Sigmoid colon (tissue), 7 donors: ENCODE measurements around the gene NLGN1. TPM values are rescaled to one million over a fixed set of nuclear protein-coding genes. Genes with fewer than 3 reads are reported as not detected.

ENCODE experiments used
- DNase-seq: peaks from one replicate; pipeline ENCODE4 v3.0.0-alpha.2; 2019
- H3K27ac ChIP-seq, 4 donors: fragments of 200-600 bp; sonication (generic); one replicate each; pipeline ENCODE4 v1.5.1; 2016 to 2019; ENCODE audit warnings: mild to moderate bottlenecking in 1 of 4
- H3K27me3 ChIP-seq, 3 donors: fragments of 200-600 bp; sonication (generic); one replicate each; pipeline ENCODE4 v1.5.1; 2019; ENCODE audit warnings: mild to moderate bottlenecking in 1 of 3
- H3K36me3 ChIP-seq, 4 donors: fragments of 200-600 bp; sonication (generic); one replicate each; pipeline ENCODE4 v1.5.1; 2016 to 2019
- H3K4me1 ChIP-seq, 4 donors: fragments of 200-600 bp; sonication (generic); one replicate each; pipeline ENCODE4 v1.5.1; 2017 to 2019
- H3K4me3 ChIP-seq, 4 donors: fragments of 200-600 bp; sonication (generic); one replicate each; pipeline ENCODE4 v1.5.1; 2017 to 2019; ENCODE audit warnings: mild to moderate bottlenecking in 2 of 4, moderate library complexity in 1 of 4
- H3K9me3 ChIP-seq, 4 donors: fragments of 200-600 bp in 3 of 4; sonication (generic) in 3 of 4; one replicate each; pipeline versions ENCODE4 v1.5.1 to v1.6.1; 2013 to 2019
- CTCF ChIP-seq, 4 experiments: fragments of 450-650 bp in 3 of 4; fragments of 200-600 bp in 1 of 4; IDR thresholded peaks; one replicate each; pipeline ENCODE4 v1.5.1; 2016 to 2019; ENCODE audit warnings: antibody characterized with exemption in 4 of 4, mild to moderate bottlenecking in 3 of 4, moderate library complexity in 2 of 4
- EP300 ChIP-seq, 4 donors: sonication (generic); formaldehyde crosslinking; IDR thresholded peaks; one replicate each; pipeline ENCODE4 v1.6.1; 2017; ENCODE audit warnings: antibody characterized with exemption in 4 of 4
- POLR2A ChIP-seq, 2 donors: fragments of 450-650 bp; IDR thresholded peaks; one replicate each; pipeline ENCODE4 v1.6.1; 2016; ENCODE audit warnings: antibody characterized with exemption in 2 of 2, mild to moderate bottlenecking in 2 of 2, moderate library complexity in 2 of 2
- POLR2AphosphoS5 ChIP-seq, 4 donors: sonication (generic); formaldehyde crosslinking; IDR thresholded peaks; one replicate each; pipeline ENCODE4 v1.6.1; 2017; ENCODE audit warnings: antibody characterized with exemption in 4 of 4
- WGBS, 2 donors: extraction: QIAGEN DNeasy Blood & Tissue Kit; methylation state at CpG; one replicate each; pipeline ENCODE4 v1.1.7; 2013; 5-methylcytosine and 5-hydroxymethylcytosine counted together
- intact Hi-C: fragments of 100-400 bp; cut with DNase I; formaldehyde crosslinking; loops from one replicate; pipeline ENCODE4 v1.15.1; 2023
- polyA plus RNA-seq, 3 donors: library from polyadenylated mRNA; stranded (reverse); fragments of 200-250 nt; gene quantifications; one replicate each; pipeline ENCODE4 v1.2.3, GENCODE V29; 2013
- total RNA-seq, 4 donors: library from RNA; depleted of rRNA; stranded (reverse); fragments of >200 nt; gene quantifications; one replicate each; pipeline ENCODE4 v1.1.0, GENCODE V29; 2016
- donor health status: healthy with polysubstance abuse.
- donor health status: Bipolar disorder and iron deficiency.
- donor health status: healthy.

Gene NLGN1
- total and polyA plus RNA-seq, 7 donors = under 0.01 to 33.5 (median 28.3) TPM; not detected in 1

DNA sequence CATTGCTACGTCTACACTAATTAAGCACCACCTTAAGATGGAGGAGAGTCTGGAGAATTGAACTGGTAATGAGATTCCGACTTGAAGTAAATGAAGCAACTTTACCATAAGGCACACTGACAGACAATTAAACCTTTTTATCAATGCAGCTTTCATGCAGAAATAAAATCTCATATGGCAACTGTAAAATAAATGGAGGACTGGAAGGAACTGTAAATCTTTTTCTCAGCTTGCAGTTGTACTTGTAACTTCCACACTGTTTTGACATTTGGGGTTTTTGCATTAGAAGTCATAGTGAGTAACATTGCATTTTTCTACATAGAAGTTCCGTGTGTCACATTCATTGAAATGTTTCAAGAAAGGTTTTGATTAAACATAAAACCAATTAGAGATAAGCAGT is 705.3 kb downstream of the NLGN1 start:
- H3K27ac ChIP-seq = no peak overlapping the region
- no peak for DNase-seq
- TF ChIP-seq CTCF (IDR thresholded peaks at IDR 0.05) (no peak), POLR2A (IDR thresholded peaks at IDR 0.05) (no peak)
- H3K4me3 ChIP-seq = no peak overlapping the region
- 77 to 87% methylated on average over 3 of the region's 3 CpGs for WGBS, 2 donors
- no peaks in the 10 kb centered on the region for H3K4me1 ChIP-seq
- intact Hi-C loops = no loop called here
- no peaks in the 10 kb centered on the region for H3K36me3 ChIP-seq
- H3K27me3 ChIP-seq = no peaks in the 10 kb centered on the region
- H3K9me3 ChIP-seq = no peaks in the 10 kb centered on the region

GRCh38 chr3:174110761-174111160 is 713.2 kb downstream of the NLGN1 start:
- Histone ChIP-seq H3K4me3 (no peak overlapping the region), H3K9me3 (no peaks in the 10 kb centered on the region), H3K27ac (no peak overlapping the region), H3K36me3 (no peaks in the 10 kb centered on the region), H3K27me3 (no peaks in the 10 kb centered on the region), H3K4me1 (no peaks in the 10 kb centered on the region)
- intact Hi-C loops = no loop called here
- TF ChIP-seq EP300 (IDR thresholded peaks at IDR 0.05) (no peak), POLR2AphosphoS5 (IDR thresholded peaks at IDR 0.05) (no peak), CTCF (IDR thresholded peaks at IDR 0.05) (no peak), POLR2A (IDR thresholded peaks at IDR 0.05) (no peak)
- 19 to 58% methylated on average over 3 of the region's 3 CpGs for WGBS, 2 donors
- no peak for DNase-seq

DNA sequence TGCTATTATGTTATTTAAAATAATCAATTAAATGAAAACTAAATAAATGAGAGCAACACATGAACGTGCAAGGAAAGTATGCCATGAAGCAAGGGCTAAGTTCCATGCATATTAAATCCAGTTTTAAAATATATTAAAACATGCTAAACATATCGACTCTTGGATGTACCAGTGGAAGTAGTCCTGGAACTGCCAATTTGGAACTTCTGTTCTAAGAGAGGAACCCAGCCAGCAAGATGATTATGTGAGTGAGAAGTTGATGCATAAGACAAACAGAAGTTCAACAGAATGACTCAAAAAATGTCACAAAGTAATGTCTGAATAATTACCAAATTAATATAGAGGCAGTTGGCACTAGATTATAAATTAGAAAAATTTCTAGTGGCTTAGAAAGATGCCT is 714.2 kb downstream of the NLGN1 start:
- no peaks in the 10 kb centered on the region for H3K36me3 ChIP-seq
- no peaks in the 10 kb centered on the region for H3K27me3 ChIP-seq
- no peak overlapping the region for H3K4me3 ChIP-seq
- WGBS, 2 donors = 58 to 83% methylated on average over 2 of the region's 2 CpGs
- H3K27ac ChIP-seq = no peak overlapping the region
- intact Hi-C loops = no loop called here
- no peak for DNase-seq
- TF ChIP-seq POLR2AphosphoS5 (IDR thresholded peaks at IDR 0.05) (no peak), CTCF (IDR thresholded peaks at IDR 0.05) (no peak), POLR2A (IDR thresholded peaks at IDR 0.05) (no peak), EP300 (IDR thresholded peaks at IDR 0.05) (no peak)
- no peaks in the 10 kb centered on the region for H3K9me3 ChIP-seq
- no peaks in the 10 kb centered on the region for H3K4me1 ChIP-seq

DNA sequence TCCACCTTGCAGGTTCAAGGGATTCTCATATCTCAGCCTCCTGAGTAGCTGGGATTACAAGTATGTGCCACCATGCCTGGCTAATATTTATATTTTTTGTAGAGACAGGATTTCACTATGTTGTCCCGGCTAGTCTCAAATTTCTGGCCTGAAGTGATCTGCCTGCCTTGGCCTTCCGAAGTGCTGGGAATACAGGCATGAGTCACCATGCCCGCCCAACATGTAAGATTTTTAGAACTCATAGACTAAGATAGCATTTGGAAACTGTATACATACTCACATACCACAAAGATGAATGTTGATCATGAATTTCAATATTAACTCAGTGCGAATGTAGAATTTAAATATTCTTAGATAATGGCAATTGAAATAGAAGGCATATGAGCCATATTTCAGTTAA is 718.9 kb downstream of the NLGN1 start:
- H3K36me3 ChIP-seq = no peaks in the 10 kb centered on the region
- H3K27ac ChIP-seq = no peak overlapping the region
- TF ChIP-seq CTCF (IDR thresholded peaks at IDR 0.05) (no peak), POLR2A (IDR thresholded peaks at IDR 0.05) (no peak), POLR2AphosphoS5 (IDR thresholded peaks at IDR 0.05) (no peak), EP300 (IDR thresholded peaks at IDR 0.05) (no peak)
- no peaks in the 10 kb centered on the region for H3K27me3 ChIP-seq
- intact Hi-C loops = no loop called here
- H3K4me3 ChIP-seq = no peak overlapping the region
- WGBS, 2 donors = 94% methylated on average over 4 of the region's 4 CpGs
- H3K9me3 ChIP-seq = no peaks in the 10 kb centered on the region
- no peak for DNase-seq
- H3K4me1 ChIP-seq = no peaks in the 10 kb centered on the region

GRCh38 chr3:174120997-174121396 is 723.5 kb downstream of the NLGN1 start:
- no peaks in the 10 kb centered on the region for H3K27me3 ChIP-seq
- intact Hi-C loops = no loop called here
- no peaks in the 10 kb centered on the region for H3K36me3 ChIP-seq
- DNase-seq = no peak
- no peak overlapping the region for H3K4me3 ChIP-seq
- no peaks in the 10 kb centered on the region for H3K9me3 ChIP-seq
- H3K27ac ChIP-seq = no peak overlapping the region
- TF ChIP-seq POLR2A (IDR thresholded peaks at IDR 0.05) (no peak), EP300 (IDR thresholded peaks at IDR 0.05) (no peak), POLR2AphosphoS5 (IDR thresholded peaks at IDR 0.05) (no peak), CTCF (IDR thresholded peaks at IDR 0.05) (no peak)
- no peaks in the 10 kb centered on the region for H3K4me1 ChIP-seq
